ENCODE results near the gene ENDOG.
A peak's percentile ranks its signal among the peaks of the same experiment; 100 is the strongest.
"Not testable (repeated sequence)": the region's sequence is repeated elsewhere in the genome, so short reads cannot be mapped to it uniquely, and the experiment has no call there.

The ENDOG gene
- 6.3 to 14.1 reads per million in 2 donors for total RNA-seq

DNA sequence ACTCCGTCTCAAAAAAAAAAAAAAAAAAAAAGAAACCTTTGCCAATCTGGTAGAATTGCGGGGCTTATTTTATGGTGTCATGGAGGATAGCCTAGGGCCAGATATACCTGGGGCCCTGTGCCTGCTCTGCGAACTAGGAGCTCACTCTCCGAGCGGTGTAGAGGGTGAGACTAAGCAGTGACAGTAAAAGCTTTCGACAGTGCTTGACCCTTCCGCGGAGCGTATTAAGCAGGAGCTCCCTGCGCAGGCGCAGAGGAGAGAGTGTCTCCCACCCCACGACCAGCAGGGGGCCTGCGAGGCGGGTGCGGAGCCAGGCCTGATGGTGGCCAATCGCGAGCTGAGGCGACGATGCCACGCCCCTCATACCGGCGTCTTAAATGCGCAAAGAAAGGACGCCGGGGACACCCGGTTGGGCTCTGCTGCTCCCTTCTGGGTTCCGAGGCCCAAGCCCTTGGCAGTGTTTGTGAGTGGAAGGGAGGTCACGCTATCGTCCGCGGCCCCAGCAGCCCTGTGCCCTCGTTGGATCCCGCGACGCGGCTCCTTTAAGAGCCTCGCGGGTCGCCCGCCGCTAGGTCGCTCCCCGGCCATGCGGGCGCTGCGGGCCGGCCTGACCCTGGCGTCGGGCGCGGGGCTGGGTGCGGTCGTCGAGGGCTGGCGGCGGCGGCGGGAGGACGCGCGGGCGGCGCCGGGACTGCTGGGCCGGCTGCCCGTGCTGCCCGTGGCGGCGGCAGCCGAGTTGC lies at the start of gene ENDOG:
Gene ENDOG (plus strand): TSS at position 402 of the 740 bp plus-strand sequence. CDS start 185 bp downstream, at position 587.
- peak; percentile 97 for DNase-seq

DNA sequence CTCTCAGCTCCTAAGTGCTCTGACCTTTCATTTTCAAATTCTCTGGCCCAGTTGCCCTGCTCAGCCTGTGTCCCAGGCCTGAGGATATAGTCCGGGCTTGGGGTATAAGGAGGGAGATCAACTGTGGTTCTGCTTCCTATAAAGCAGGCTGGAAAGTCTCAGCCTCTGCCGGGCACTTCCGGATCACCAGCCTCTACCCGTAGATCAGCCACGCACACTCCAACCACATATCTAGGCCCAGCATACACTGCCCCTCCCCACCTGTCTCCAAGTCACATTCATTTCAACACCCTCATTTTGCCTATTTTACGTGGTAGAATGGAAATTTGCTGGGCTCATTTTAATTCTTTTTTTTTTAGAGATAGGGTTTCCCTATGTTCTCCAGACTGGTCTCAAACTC lies 49.7 kb upstream of the ENDOG start:
- DNase-seq = no peak

DNA sequence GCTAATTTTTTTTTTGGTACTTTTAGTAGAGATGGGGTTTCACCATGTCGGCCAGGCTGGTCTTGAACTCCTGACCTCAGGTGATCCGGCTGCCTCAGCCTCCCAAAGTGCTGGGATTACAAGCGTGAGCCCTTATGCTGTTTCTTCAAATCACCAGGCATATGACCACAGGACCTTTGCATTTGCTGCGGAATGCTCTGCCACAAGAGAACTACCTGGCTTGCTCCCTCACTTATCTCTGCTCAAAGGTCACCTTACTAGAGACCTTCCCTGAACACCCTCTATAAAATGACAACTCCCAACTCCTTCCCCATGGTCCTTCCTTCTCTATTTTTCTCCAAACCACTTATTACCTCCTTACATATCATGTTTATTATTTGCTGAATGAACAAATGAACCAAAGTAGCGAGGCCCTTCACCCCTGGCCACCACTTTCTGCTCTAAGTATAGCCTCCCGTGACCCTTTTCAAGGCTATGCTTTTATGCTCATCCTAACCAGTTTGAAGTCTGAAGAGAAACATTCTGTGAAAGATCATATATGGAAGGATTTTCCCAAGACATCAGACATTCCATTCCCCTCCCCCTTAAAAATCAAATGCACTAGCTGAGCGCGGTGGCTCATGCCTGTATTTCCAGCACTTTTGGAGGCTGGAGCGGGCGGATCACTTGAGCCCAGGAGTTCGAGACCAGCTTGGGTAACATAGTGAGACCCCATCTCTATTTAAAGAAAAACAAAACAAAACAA lies 47.8 kb upstream of the ENDOG start:
- no peak for DNase-seq

DNA sequence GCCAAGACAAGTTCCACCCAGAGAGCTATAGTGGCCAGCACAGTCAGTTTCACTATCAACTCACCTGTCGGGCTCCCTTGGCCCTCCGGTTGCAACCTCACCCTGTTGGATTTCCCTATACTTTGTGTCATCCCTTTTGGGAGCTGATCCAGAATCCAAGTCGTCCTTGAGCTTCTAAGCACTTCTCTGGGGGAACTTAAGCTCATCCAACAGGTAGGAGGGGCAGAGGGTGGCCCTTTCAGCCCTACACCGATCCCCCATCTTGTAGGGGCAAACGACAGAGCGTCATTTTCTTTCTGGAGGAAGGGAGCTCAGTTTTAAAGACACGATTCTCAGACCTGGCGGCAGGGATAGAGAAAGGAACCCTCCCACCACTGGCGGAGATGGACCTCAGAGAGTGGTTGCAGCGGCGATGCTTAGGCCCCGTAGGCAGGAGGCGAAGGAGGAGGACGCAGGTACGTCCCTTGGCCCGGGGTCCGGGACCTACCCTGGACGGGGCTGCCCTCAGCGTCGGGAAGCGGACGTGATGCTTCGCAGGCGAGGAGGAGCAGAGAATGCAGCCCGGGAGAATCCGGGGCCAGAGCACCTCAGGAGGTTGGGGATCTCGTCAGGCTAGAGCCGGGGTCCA lies 47.1 kb upstream of the ENDOG start:
- peak; percentile 4 for DNase-seq

DNA sequence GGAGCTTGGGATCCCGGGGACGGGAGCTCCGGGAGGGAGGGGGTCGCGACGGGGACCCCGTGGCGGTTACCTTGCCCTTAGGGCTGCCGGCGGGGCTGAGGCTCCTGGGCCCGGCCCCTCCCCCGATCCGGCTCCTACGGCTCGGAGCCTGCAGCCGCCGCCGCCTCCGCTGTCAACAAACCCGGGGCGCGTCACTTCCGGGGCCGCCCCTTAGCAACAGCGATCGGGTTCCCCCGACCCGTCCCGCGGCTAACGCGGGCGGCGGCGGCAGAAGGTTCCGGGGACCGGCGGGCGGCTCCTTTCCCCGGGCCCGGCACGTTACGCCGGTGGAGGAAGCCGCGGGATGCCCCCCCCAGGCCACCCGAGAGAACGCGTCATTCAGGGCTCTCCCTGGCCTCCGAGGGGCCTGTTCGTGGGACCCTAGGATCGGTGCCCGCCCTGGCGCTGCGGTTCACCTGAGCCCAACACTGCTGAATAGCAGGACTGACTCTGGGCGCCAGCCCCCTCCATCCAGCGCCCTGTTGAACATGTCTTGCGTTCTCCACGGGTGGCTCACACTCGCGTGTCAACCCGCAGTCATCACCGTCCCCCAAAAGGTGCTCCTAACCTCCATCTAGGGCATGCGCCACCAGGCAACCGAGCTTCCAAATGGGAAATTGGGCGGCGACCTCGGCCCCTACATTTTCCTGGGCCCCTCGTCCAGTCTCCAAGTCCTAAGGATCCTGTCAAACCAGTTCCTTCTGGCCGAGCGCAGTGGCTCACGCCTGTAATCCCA lies 46.4 kb upstream of the ENDOG start, which contains the start of gene ZER1:
Gene ZER1 (minus strand): TSS at position 183 of the 775 bp plus-strand sequence. CDS start 16,362 bp downstream, outside the sequence.
- peak; percentile 93 for DNase-seq

DNA sequence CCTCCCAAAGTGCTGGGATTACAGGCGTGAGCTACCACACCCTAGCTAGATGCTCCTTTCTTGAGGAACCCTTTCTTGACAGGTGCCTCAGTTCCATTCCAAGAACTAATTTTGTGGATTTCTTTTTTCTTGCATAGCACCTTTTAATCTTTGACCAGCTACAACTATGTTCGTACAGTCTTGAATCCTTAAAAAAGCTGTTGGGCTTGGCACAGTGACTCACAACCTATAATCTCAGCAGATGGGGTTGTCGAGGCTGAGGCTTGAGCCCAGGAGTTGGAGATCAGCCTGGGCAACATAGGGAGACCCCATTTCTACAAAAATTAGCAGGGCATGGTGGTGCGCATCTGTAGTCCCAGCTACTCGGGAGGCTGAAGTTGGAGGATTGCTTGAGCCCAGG lies 45.3 kb upstream of the ENDOG start:
- no peak for DNase-seq

DNA sequence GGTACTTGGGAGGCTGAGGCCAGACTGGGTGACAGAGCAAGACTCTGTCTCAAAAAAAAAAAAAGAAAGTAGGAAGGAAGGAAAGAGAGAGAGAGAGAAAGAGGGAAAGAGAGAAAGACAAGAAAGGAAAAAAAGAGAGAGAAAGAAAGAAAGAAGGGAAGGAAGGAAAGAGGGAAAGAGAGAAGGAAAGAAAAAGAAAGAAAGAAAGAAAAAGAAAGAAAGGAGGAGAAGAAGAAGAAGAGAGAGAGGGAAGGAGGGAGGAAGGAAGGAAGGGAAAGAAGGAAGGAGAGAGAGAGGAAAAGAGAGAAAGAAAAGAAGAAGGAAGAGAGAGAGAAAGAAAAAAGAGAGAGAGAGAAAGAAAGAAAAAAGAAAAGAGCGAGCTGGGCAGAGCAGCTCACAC lies 43.5 kb upstream of the ENDOG start:
- no peak for DNase-seq

DNA sequence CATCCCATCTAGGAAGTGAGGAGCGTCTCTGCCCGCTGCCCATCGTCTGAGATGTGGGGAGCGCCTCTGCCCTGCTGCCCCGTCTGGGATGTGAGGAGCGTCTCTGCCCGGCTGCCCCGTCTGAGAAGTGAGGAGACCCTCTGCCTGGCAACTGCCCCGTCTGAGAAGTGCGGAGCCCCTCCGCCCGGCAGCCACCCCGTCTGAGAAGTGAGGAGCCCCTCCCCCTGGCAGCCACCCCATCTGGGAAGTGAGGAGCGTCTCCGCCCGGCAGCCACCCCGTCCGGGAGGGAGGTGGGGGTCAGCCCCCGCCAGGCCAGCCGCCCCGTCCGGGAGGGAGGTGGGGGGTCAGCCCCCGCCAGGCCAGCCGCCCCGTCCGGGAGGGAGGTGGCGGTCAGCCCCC lies 38.2 kb upstream of the ENDOG start:
- DNase-seq = not testable (repeated sequence)

DNA sequence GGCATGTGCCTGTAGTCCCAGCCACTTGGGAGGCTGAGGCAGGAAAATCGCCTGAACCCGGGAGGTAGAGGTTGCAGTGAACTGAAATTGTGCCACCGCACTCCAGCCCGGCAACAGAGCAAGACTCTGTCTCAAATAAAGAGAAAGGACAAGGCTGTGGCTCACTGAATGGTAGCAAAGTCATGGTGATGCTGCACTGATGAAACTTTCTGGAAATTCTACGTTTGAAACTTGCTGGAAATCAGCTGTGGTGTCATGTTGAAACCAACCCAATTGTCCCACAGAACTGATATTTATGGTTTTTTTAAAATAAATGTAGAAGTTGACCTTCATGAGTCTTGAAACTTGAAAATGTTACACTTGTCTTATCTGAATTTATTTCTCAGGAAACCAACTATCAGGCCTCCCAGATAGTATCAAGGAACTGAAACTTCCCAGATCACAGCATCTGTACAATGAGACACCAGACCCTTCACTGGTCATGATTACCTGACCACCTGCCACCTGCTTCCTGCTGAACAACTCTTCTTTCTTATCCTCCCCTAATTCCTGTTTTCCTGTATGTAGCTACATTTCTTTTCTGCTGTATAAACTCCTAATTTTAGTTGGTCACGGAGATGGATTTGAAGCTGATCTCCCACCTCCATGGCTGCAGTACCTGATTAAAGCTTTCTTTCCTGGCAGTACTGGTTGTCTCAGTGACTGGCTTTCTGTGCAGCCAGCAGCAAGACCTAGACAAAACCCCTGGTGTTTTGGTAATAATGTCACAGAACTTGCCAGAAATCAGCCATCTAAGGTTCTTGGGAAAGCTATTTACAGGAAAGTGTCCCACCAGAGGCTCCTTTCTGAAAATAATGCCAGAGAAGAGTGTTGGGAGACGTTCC lies 36.9 kb upstream of the ENDOG start:
- DNase-seq = no peak

DNA sequence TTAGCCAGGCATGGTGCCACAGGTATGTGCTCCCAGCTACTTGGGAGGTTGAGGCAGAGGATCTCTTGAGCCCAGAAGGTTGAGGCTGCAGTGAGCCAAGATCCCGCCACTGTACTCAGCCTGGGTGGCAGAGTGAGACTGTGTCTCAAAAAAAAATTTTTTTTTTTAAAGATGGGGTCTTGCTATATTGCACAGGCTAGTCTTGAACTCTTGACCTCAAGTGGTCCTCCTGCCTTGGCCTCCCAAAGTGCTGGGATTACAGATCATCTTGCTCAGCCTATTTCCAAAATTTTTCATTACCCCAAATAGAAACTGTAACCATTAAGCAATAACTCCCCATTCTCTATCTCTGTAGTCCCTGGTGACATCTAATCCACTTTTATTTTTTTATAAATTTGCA lies 35.6 kb upstream of the ENDOG start:
- no peak for DNase-seq

DNA sequence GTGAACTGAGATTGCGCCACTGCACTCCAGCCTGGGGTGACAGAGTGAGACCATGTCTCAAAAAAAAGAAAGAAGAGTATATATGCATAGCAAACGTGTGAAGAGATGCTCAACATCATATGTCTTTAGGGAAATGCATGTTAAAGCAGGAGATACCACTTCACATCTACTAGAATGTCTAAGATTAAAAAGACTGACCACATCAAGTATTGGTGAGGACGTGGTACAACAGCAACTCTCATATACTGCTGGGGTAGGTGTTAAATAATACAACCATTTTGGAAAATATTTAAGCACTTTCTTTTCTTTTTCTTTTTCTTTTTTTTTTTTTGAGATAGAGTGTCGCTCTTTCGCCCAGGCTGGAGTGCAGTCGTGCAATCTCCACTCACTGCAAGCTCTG lies 32.9 kb upstream of the ENDOG start:
- DNase-seq = no peak

DNA sequence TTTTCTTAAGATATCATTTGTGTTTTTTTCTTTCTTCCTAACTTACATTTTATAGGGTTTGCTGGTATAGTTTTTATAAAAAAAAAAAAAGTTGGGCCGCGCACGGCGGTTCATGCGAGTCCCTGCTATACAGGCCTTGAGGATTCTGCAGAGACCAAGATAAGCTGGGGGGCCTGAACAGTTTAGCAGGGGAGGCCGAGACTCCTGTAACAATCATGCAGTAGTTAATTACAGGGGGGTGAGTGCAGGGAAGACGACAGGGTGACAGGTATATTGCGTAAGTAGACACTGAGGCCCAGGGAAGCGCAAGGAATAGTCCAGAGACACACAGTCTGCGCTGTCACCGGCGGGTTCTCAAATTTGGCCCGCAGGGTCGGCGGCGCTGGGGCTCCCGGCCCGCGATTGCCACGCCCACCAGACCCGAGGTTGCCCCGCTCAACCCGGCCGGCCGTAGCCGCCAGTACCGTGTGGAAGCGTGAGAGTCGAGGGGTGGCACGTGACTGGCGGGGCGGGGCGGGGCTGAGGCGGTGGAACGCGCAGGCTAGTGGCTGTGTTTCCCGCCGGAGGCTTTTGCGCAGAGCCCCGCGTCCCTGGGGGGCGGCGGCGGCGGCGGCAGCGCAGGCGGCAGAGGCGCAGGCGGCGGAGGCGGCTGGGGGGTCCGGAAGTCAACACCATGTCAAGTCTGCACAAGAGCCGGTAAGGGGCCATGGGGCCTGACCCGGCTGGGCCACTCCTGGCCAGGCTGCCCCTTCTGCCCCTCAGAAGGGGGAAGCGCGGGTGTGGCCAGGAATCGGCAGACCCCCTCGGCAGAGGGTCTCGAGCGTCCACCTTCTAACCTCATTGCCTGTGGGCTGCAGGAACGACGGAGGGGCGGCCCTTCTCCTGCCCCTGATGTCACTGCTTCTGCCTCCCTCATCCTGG lies 31.4 kb upstream of the ENDOG start, which contains the start of gene TBC1D13:
Gene TBC1D13 (plus strand): TSS at position 573 of the 921 bp plus-strand sequence. CDS start 101 bp downstream, at position 674.
- DNase-seq = peak; percentile 89

DNA sequence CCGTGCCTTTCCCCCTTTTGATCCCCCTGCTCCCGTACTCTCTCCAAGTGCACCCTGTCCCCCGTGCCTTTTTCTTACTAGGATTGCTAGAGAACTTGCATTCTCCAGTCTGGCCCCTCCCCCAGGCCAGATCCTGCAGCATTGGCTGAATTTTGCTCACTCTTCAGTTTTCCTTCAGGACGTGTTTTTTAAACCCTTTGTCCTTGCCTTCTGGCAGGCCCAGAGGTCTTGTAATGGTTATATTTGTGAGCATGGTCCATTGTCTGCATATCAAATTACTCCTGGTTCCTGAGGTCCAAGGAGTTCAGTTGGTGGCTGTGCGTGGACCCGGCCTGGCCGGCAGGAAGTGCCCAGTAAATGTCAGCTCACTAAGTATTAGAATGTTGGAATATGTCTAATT lies 30.6 kb upstream of the ENDOG start:
- no peak for DNase-seq

DNA sequence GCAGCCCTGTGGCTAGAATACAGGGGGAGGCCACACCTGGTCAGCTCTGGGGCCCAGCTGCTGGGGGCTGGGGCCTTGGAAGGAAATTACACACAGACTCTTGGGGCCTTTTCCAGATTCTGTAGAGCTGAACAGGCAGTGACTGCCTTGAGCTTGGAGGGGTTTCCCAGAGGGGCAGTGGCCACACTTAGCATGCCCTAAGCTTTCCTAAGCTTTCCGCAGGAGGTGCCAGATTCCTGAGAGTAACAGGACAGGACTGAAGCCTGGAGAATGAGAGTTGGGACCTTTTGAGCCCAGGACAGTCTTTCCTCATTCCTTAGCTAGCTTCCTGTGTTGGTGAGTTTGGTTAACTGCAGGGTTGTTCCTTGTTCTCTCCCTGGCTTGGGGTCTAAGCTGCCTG lies 29.9 kb upstream of the ENDOG start:
- no peak for DNase-seq

DNA sequence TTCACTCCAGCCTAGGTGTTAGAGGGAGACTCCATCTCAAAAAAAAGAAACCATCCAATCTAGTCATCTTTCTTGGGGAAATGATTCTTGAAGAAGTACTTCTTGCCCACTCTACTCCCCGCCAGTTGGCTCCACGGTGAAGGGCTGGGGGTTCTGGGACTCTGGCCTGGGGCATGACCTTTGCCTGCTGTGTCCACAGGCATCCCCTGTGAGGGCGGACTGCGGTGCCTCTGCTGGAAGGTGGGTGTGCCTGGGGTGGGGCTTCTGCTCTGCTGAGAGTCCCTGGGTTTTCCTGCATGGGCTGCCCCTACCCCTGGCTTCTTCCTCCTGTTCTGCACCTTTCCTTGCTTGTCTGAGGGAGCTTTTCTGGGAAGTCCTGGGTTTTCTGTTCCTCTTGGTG lies 27.8 kb upstream of the ENDOG start:
- DNase-seq = no peak

DNA sequence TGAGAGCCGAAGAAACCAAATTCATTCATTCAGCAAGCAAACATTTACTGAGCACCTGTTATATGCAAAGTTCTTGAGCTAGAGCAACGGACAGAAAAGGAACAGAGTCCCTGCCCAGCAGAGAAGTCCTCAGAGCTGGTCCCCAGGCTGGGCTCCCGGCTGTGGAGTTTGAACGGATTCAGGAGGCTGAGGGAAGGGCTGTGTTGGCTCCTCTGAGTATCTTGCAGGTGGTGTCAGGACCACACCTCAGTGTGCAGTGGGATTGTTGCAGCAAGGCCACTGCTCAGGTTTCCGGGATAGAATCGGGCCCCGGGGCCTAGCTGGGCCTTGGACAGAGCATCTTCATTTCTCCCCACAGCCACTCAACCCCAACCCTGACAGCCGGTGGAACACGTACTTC lies 26.2 kb upstream of the ENDOG start:
- no peak for DNase-seq

DNA sequence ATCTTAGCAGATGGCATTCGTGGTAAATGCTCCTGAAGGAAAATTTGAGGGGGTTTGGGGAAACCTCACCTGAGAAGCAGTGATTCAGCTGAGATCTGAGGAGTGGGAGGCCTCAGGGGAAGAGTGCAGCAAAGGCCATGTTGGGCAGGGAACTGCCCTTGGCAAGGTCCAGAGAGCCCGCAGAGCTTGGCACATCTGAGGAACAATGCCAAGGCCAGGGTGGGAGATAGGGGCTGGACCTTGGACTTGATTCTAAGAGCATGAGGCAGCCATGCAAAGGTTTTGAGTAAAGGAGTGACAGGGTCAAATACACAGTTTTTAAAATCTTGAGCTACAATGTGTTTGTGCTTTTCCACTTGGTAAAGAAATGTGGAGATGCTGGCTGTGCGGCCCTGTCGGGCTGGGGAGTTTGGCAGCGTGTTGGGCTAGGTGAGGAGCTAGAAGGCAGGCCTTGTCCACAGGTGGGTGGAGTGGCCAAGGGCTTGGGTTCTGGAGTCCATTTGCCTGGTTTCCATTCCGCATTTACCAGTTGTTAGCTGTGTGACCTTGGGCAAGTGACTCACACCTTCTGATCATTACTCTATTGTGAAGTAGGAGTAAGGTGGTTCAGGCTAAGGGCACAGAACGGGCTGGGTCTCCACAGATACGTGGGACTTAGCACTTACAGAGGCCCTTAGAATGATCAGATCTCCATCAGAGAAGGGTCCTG lies 25.2 kb upstream of the ENDOG start:
- DNase-seq = no peak

DNA sequence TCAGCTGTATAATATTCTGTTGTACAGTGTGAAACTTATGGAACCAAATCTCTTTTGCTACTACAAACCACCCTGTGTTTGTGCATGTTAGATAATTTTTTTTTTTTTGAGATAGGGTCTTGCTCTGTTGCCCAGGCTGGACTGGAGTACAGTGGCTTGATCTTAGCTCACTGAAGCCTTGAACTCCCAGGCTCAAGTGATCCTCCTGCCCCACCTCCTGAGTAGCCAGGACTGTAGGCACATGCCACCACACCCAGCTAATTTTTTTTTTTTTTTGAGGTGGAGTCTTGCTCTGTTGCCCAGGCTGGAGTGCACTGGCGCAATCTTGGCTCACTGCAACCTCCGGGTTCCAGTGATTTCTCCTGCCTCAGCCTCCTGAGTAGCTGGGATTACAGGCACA lies 23.3 kb upstream of the ENDOG start:
- not testable (repeated sequence) for DNase-seq

DNA sequence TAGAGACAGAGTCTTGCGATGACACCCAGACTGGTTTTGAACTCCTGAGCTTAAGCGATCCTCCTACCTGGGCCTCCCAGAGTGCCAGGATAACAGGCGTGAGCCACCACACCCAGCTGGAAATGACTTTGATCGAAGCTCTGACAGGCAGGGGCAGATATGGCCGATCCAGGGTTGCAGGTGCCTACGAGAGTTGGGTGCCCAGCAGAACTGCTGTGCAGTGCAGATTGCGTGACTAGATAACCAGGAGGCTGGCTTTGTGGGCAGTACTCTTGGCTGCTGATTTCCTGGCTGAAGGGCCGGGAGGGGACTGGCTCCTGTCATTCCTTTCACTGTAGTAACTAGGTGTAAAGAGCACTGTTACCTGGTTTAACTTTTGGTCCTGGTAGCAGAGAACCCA lies 19.4 kb upstream of the ENDOG start:
- DNase-seq = no peak

DNA sequence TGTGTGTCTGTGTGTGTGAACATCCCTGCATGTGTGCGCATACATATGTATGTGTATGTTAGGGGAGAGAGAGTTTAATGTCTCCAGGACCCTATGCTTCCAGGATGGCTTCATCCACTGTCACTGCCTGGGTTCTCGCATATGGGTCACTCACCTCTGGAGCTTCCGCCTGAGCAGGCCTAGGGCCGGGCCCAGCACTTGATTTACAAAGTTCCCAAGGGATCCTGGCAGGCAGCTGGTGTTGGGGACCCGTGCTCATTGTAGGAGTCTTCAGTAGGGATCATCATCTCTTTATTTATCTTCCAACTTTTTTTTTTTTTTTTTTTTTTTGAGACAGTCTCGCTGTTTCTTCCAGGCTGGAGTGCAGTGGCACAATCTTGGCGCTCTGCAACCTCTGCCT lies 18.2 kb upstream of the ENDOG start:
- no peak for DNase-seq
